T-helper 2 cell (primary cell): ENCODE data around the gene CHAF1A.

Experiments used
- DNase-seq, 5 experiments: peaks; one replicate each; pipeline versions ENCODE4 v3.0.0 to v3.0.0-alpha.2; 2012 to 2022

Gene CHAF1A

DNA sequence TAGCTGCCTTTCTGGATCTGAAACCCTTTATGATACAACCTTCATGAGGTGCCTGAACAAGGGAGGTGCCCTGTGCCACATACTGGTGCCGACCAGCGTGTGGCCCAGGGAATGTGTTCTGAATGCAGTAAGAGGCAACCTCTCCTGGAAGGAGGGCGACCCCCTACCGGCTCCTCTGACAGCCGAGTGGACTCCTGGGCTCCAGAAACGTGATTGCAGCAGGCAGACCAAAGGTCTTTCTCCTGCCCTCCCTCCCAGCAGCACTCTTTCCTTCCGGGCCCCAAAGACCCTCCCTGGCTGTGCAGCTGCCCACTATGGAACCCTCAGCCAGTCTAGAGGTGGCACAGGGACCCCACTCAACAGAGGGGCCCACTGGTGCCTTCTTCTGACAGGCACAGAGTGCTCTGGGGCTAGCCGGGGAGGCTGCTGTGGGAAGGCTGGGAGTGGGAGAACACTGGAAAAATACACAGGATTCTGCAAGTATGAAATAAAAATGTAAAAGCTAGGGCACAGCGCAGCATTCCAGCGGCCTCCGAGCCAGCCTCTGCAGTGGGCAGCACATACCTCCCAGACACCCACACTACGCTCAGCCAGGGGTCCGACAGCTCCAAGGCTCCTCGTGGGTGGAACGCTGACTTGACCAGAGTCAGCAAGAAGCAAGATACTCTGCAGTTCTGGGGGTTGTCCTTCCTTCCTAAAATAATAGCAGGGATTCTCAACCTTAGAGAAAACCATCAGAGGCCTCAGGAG is 17.0 kb upstream of the CHAF1A start:
- no peak for DNase-seq

DNA sequence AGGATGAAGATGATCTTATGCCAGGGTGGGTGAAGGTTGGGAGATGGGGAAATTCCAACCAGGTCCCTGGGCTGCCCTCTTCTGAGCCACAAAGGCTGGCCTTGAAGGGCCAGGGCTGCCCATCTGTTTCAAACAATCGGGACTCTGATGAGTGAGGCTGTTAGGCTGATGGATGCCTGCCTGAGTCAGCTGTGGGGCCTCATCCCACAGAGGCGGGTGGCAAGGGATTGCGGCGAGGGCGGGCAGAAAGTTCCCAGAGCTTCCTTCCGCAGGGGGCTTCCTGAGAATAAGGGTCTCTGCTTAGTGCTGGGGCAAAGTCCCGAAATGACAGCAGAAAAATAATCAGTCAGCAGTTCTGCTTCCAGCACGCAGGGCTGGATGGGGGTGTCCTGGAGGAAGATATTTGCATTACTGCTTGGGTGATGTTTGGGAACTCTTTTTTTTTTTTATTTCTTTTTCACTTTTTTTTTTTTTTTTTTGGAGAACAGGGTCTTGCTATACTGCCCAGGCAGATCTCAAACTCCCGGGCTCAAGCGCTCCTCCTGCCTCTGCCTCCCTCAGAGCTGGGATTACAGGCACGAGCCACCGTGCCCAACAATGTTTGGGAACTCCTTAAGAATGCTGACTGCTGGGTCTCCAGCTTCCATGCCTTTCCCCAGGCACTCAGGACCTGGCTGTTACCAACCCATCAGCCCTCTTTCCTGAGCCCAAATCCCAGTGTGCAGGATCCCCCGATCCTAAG is 16.2 kb upstream of the CHAF1A start:
- DNase-seq: no peak

GRCh38 chr19:4388337-4389063 is 13.9 kb upstream of the CHAF1A start:
- DNase-seq: no peak

GRCh38 chr19:4389064-4389375 is 13.4 kb upstream of the CHAF1A start:
- DNase-seq: no peak

DNA sequence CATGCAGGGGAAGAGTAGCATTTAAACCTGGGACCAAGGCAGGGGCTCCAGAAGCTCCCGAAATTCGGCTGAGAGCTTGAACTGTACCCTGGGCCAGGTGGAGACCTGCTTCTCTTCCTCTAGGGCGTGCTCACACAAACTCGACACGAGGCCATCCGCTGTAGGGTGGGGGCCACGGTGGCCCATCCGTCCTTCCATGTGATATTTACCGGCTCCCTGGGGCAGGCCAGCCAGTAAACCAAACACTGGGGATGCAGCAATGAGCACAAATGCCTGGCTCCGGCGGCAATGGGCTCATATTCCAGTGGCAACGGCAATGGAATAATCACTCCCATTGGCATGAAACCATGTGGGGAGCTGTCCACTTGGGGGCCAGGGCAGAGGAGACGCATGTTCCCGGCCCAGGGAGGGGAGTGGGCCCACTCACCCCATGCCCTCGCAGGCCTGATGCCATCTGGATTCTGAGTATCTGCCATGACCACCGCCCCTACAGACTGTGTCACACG is 12.9 kb upstream of the CHAF1A start:
- DNase-seq: no peak

- DNase-seq: no peak
Measured at GRCh38 chr19:4390017-4390566, 12.3 kb upstream of the CHAF1A start.

GRCh38 chr19:4390567-4391305 is 11.7 kb upstream of the CHAF1A start:
- no peak for DNase-seq

- no peak for DNase-seq
Measured at GRCh38 chr19:4391306-4391693, 11.1 kb upstream of the CHAF1A start.

- DNase-seq: no peak
Measured at GRCh38 chr19:4391701-4392483, 10.5 kb upstream of the CHAF1A start.

GRCh38 chr19:4393947-4394590 is 8.4 kb upstream of the CHAF1A start:
- no peak for DNase-seq

- DNase-seq: no peak
Measured at GRCh38 chr19:4396949-4397783, 5.3 kb upstream of the CHAF1A start.

- DNase-seq: peak in 2 of 5 experiments; percentile 21 to 50
Measured at GRCh38 chr19:4399812-4400134, 2.7 kb upstream of the CHAF1A start.

GRCh38 chr19:4400135-4400936 is 2.1 kb upstream of the CHAF1A start, which contains the start of gene SH3GL1:
Gene SH3GL1, minus strand, starts transcription at chr19:4400547. Its CDS starts 179 bp downstream, at chr19:4400368.
- DNase-seq: peak; percentile 85 to 91 (median 88)

DNA sequence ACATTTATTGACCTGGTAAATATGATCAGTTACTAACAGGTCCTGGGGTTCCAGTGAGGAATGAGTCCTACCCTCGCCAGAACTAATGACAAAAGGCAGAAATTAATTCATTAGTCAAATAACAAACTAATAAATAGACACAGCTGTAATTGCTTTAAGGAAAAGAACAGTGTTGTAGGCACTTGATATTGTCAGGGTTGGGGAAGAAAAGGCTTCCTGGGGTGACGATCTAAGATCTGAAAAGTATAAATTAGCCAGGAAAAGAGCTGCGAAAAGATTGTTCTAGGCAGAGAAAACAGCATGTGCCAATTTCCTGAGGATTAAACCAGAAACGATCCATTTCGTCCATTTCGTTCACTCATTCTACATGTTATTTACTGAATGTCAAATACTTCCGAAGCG is 670 bp upstream of the CHAF1A start:
- no peak for DNase-seq

DNA sequence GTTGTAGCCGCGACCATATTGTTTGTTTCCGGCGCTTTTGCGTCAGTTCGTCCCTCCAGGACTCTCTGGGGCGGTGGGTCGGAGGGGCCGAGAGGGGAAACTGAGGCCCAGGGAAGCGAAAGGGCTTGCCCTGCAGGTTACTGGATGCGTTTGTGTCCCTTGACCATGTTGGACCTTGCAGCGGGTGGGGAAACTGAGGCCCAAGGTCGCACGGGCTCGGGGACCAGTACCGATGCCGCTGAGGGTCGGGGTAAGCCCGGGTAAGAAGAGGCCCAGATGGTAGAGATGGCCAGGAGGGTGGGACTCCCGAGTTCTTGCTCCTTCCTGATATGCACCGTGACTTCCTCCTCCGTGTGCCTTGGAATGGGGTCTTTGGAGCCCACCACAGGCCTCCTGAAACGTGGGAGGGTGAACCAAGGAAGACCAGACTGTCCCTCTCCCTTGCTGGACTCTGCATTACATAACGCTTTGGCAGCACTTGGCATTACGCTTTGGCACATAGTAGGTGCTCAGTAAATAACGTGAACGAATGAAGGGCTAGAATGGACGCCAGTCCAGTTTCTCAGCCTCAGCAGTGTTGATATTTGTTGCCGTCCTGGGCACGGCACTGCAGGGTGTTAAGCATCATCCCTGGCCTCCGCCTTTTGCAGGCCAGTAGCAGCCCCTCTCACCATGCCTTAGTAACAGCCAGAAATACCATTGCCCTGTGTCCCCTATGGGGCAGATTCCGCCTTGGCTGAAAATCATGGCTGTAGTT is 743 bp downstream of the CHAF1A start:
- DNase-seq: no peak

DNA sequence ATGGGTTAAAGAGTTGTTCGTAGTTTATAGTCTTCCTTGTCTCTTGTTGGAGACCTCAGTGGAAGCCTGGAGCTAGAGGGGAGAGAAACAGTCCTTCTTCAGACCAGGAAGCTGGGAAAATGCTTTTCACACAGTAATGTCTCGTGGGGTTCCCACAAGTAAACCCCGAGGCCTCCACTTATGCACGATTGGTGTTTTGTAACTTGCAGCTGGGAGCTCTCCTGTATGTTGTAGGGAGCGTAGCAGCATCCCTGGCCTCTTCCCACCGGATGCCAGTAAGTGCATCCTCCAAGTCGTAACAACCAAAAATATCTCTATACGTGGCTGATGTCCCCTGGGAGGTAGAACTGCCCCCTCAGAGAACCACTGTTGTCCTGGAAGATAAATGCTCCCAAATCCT is 3.5 kb downstream of the CHAF1A start:
- no peak for DNase-seq

DNA sequence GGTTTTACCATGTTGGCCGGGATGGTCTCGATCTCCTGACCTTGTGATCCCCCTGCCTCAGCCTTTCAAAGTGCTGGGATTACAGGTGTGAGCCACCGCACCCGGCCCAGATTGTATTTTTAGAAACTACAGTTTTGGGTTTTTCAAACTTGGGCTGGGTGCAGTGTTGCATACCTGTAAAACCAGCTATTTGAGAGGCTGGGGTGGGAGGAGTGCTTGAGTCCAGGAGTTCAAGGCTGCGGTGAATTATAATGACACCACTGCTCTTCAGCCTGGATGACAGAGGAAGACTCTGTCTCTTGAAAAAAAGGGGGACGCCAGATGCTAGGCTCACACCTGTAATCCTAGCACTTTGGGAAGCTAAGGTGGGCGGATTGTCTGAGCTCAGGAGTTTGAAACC is 4.2 kb downstream of the CHAF1A start:
- no peak for DNase-seq

DNA sequence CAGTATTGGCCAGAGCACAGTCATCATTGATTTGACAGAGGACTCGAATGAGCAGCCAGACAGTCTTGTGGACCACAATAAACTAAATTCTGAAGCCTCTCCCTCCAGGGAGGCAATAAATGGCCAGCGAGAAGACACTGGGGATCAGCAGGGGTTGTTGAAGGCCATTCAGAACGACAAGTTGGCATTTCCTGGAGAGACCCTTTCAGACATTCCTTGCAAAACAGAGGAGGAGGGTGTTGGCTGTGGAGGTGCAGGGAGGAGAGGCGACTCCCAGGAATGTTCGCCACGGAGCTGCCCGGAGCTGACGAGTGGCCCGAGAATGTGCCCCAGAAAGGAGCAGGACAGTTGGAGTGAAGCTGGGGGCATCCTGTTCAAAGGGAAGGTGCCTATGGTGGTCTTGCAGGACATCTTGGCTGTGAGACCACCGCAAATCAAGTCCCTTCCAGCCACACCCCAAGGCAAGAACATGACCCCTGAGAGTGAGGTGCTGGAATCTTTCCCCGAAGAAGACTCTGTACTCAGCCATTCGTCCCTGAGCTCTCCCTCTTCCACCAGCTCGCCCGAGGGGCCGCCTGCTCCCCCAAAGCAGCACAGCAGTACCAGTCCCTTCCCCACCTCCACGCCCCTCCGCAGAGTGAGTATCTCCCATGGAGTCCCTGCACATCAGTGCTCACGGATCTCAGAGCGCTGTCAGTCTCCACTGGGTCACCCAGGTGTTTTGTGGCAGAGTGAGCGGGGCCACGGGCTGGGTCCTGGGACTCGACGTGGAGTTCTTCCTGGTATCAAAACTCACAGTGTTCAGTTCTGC is 6.9 kb downstream of the CHAF1A start:
- no peak for DNase-seq
